VCaP (cell line): ENCODE measurements around the gene SDK1.
"Not testable (repeated sequence)": the region's sequence is repeated elsewhere in the genome, so short reads cannot be mapped to it uniquely, and the experiment has no call there.

Experiments used
- H3K27ac ChIP-seq: fragments of 450-650 bp; 2 replicates; pipeline ENCODE4 v1.5.1; 2017
- CTCF ChIP-seq: fragments of 450-650 bp; conservative IDR thresholded peaks from 2 replicates; pipeline ENCODE4 v1.5.1; 2017; ENCODE audit warnings: mild to moderate bottlenecking, moderate library complexity

Gene SDK1

GRCh38 chr7:3960050-3960763 is 659.2 kb downstream of the SDK1 start:
- TF ChIP-seq CTCF = no peak
- H3K27ac ChIP-seq = no peak overlapping the region

- no peak for TF ChIP-seq CTCF
- H3K27ac ChIP-seq = no peak overlapping the region
Measured at GRCh38 chr7:3960942-3961341, 659.9 kb downstream of the SDK1 start.

- TF ChIP-seq CTCF = no peak
- H3K27ac ChIP-seq = no peak overlapping the region
Measured at GRCh38 chr7:3961857-3962503, 660.9 kb downstream of the SDK1 start.

GRCh38 chr7:3963768-3964167 is 662.7 kb downstream of the SDK1 start:
- H3K27ac ChIP-seq = not testable (repeated sequence)

- H3K27ac ChIP-seq = no peak overlapping the region
- TF ChIP-seq CTCF = no peak
Measured at GRCh38 chr7:3964980-3965606, 664.0 kb downstream of the SDK1 start.

- TF ChIP-seq CTCF = no peak
- no peak overlapping the region for H3K27ac ChIP-seq
Measured at GRCh38 chr7:3965794-3966395, 664.8 kb downstream of the SDK1 start.

- H3K27ac ChIP-seq = no peak overlapping the region
- TF ChIP-seq CTCF = no peak
Measured at GRCh38 chr7:3968234-3968633, 667.2 kb downstream of the SDK1 start.

GRCh38 chr7:3969286-3969685 is 668.2 kb downstream of the SDK1 start:
- H3K27ac ChIP-seq = no peak overlapping the region
- TF ChIP-seq CTCF = no peak
